ENCODE data around the gene ASB6.

Gene ASB6

GRCh38 chr9:129586685-129587084 lies 55.3 kb downstream of the ASB6 start:
- no peak overlapping the region for H3K4me3 Mint-ChIP-seq
- peaks cover 48% of the 10 kb centered on the region for H3K4me1 Mint-ChIP-seq (ENCODE audit: low read depth)
- peak overlapping the region; percentile 65 for H3K27ac Mint-ChIP-seq
- no peaks in the 10 kb centered on the region for H3K36me3 Mint-ChIP-seq (ENCODE audit: low read depth)
- no peaks in the 10 kb centered on the region for H3K9me3 Mint-ChIP-seq
- DNase-seq: no peak
- H3K27me3 Mint-ChIP-seq: no peaks in the 10 kb centered on the region

GRCh38 chr9:129586245-129586644 lies 55.7 kb downstream of the ASB6 start:
- H3K9me3 Mint-ChIP-seq: no peaks in the 10 kb centered on the region
- H3K4me3 Mint-ChIP-seq: no peak overlapping the region
- H3K27ac Mint-ChIP-seq: peak overlapping the region; percentile 2
- peaks cover 48% of the 10 kb centered on the region for H3K4me1 Mint-ChIP-seq (ENCODE audit: low read depth)
- H3K27me3 Mint-ChIP-seq: no peaks in the 10 kb centered on the region
- H3K36me3 Mint-ChIP-seq (ENCODE audit: low read depth): no peaks in the 10 kb centered on the region
- DNase-seq: no peak

- no peaks in the 10 kb centered on the region for H3K36me3 Mint-ChIP-seq (ENCODE audit: low read depth)
- H3K4me3 Mint-ChIP-seq: no peak overlapping the region
- H3K27ac Mint-ChIP-seq: no peak overlapping the region
- no peaks in the 10 kb centered on the region for H3K27me3 Mint-ChIP-seq
- no peaks in the 10 kb centered on the region for H3K9me3 Mint-ChIP-seq
- no peak for DNase-seq
- peaks cover 53% of the 10 kb centered on the region for H3K4me1 Mint-ChIP-seq (ENCODE audit: low read depth)
Observed at GRCh38 chr9:129585352-129585751, 56.6 kb downstream of the ASB6 start.

Data from activated T-cell treated with anti-CD3 and anti-CD28 coated beads, Interleukin-2, amount 50 U/mL, for 24 hours (primary cell).